Limb (tissue), 2 donors: Measurements from ENCODE around the gene CXXC5.

Source experiments
- DNase-seq, 2 donors: peaks; one replicate each; pipeline ENCODE4 v3.0.0-alpha.2; 2016; ENCODE audit errors: extremely low spot score in 2 of 2

The CXXC5 gene

GRCh38 chr5:139638090-139638735, 9.9 kb upstream of the CXXC5 start:
- DNase-seq, result peak in 1 of 2 donors; percentile 75

- no peak for DNase-seq
These were observed 9.2 kb upstream of the CXXC5 start for GRCh38 chr5:139638736-139639618.

DNA sequence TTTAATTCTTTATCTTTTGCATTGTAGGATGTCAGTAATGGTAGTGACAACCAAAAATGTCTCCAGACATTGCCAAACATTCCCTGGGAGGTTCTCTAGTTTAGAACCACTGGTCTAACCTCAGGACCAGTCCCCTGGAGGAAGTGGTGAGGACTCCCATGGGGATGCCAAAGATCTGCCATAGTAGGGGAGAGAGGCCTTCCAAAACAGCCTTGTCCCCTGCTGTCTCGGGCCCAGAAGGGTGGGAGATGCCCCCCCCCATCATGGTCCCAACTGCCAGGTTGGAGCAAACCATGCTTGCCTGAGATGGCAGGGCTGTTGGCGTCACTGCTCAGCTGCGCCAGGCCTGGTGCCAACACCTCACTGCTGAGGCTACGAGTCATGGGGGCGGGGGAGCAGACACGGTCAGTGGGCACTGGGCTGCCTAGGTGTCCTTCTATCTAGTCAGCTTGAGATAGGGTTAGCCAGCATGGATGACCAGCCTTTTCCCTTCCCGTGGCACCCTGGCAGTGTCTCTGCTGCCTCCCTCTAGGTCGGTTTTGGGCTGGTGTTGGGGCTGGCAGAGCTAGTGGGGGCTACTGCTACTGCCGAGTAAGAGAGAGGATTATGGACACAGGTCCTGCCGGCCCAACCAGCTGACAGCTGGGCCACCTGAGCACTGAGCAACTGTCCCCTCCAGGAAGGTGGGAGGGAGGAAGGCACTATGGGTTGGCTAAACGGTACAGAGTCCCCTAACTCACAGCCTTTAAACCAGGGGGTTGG, 8.3 kb upstream of the CXXC5 start:
- no peak for DNase-seq

DNA sequence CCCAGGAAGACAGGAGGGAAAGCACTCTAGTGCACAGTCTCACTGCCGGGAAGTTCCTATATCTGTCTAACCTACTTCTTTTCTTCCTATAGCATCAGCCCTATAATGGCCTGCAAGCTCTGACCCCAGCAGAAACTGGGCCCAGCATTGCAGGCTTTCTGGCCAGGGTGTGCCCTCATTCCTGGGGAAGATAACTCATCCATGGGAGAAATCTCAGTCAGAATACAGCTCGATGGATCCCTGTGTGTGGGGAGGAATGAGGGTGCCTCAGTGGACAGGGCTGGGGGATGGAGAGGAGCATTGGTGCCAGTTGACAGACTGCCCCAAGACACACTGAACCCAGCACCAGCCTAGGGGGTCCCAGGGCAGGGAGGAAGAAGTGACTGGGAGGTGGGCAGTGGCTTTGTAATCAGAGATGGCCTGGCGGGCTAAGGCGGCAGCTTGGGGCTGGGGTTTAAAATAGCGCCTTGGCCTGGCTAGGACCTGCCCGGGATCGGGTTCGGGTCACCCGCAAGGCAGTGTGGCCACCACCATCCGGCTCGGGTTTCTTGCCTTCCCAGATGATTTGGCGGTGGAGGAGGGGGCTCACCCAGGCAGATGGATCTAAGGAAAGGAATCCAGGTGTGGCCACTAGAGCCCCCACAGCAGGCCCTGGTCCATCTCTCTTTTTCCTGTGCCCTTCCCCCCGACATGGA, 7.6 kb upstream of the CXXC5 start:
- DNase-seq, result no peak

DNA sequence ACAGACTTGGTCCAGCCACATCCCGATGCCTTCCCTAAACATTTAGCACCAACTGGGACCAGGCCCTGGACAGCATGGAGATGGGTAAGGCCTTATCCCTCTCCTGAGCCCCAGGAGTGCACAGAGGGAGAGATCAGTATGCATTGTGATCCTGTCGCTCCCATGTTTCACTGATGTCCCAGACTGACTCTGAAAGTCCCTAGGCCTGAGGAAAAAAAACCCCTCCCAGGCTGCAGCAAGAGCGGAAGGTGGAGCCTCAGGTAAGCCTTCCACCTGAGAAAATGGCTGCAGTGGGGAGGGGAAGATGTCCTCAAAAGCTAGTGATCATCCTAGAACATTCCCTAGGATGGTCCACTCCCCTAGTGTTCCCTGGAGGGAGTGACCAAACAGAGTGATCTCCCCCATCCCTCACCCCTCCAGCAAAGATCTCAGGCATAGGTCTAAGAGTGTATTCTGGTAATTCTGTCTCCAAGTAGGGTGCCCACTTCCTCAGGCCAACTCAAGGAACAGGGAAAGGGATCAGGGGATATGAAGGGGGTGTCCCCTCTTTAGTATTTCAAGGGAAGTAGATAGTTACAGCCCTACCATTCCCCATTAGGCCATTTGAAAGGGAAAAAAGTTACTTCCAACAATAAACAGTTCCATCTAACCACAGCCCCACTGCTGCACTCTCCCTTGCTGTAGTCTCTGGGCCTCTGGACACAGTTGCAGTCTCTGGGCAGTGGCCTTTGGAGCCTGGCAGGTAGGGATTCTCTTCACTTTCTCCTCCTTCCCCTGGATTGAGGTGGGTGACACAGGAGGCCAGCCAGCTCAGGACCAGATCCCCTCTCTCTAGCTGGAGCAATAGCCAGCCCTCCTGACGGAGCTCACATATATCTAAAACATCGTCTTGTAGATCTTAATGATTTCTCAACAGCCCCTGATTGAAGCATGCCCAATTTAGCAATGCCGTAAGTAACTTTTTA, 6.8 kb upstream of the CXXC5 start:
- no peak for DNase-seq

GRCh38 chr5:139642213-139642612, 5.9 kb upstream of the CXXC5 start:
- DNase-seq, result no peak

GRCh38 chr5:139642891-139643871, 5.0 kb upstream of the CXXC5 start:
- DNase-seq, result peak in 1 of 2 donors; percentile 32

- DNase-seq, result no peak
These were observed 4.1 kb upstream of the CXXC5 start for GRCh38 chr5:139644001-139644456.

GRCh38 chr5:139644646-139645429, 3.3 kb upstream of the CXXC5 start:
- no peak for DNase-seq

- no peak for DNase-seq
These were observed 2.7 kb upstream of the CXXC5 start for GRCh38 chr5:139645430-139645871.

DNA sequence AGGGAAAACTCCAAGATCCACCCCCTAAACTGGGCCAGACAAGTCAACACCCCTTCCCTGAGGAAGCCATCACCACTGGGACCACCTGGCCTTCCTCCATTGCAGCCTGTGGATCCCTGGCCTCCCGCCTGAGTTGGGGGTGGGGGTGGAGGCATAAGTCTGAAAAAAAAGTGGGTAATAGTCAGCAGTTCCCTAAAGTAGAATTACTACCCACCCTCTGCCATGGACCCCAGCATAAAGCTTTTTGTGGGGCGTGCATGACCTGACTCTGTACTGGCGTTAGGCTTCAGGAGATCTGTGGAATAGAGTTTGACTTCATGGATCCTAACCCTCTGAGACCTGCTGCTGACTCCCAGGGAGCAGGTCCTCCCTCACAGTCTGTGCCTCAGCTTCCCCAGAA, 2.0 kb upstream of the CXXC5 start:
- DNase-seq, result no peak

DNA sequence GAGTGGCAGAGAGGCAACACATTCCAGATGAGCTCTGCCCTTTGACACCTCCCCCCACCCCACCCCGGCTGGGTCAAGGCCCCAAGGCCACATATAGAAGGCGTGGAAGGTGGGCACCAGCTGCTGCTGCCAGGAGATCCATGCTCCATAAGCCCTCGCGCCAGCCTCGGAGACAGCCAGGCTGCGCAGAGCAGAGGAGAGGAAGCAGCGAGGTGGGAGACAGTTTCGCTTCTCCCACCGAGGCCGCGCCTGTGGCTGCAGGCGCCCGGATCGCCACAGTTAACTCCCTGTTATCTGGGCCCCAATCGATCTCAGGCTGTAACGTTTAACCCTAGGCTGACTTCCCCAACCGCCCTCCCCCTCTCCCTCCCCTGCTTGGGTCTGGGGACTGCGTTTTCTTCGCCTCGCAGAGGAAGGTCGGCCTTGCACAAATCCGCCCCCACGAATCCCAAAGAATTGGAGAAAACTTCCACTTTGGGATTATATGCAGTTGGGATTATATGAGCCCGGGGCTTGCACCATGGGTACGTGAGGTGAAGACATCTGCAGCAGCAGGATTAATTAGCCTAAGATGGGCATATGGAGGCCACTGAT, 1.1 kb upstream of the CXXC5 start:
- DNase-seq, result peak in 1 of 2 donors; percentile 56

DNA sequence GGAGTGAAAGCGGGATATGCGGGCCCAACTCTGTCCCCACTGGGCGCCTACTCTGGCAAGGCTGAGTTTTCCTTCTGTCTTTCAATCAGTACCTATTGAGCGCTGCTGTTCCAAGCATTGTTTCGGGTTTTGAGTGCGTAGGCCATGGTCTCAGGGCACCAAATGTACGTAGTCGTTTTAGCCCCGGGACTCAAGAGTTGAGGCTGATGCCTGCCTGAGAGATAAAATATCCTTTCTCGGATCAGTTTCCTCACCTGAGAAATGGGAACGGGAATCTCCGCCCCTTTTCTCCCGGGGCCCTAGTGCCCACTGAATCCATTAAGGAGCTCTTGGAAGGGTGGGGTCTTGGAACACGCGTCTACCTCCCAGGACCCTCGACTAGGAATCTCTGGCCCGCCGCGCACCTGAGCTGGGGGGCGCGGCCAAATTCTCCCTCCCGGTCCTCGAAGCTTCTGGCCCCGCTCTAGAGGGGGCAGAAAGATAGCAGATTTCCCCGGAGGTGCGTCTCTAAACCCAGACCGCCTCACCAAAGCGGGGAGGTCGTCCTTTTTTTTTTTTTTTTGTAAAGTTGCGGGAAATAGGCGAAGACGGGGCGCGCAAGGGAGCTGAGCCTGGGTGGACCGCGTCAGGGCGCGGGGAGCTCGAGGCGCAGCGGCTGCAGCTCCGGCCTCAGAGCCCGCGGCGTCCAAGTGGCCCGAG, 494 bp upstream of the CXXC5 start:
- DNase-seq, result no peak

GRCh38 chr5:139649082-139649991, 1.2 kb downstream of the CXXC5 start:
- DNase-seq, result peak in 1 of 2 donors; percentile 71

DNA sequence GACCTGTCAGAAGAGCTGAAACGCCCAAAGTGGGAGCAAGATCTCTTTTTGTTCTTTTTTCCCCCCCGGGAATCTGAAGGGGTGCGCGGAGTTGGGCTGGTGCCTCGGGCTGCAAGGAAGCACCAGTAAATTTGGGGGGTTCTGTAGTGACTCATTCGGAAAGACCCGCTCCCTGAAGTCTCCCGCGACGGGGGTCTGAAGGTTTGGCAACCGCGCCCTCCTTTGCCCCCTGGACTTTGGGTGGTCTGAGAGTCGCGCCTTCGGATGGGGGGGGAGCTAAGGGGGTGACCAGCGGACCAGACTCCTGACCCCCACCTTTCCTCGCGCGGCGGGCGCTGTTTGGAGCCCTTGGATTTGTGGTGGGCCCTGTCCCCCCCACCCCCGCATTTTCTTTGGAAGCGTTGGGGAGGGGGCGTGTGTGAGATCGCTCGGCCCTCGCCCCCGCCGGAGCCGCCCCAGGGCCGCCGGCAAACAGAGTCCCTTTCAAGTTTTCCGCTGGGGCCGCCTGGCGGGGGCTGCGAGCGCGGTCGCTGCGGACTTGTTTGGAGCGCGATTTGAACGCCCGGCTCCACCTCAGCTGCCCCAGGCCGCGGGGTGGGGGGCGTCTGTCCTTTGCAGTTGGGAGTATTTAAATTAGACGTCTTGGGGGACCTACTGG, 2.0 kb downstream of the CXXC5 start:
- peak in 1 of 2 donors; percentile 76 for DNase-seq

GRCh38 chr5:139650689-139651042, 2.5 kb downstream of the CXXC5 start:
- DNase-seq, result no peak
